COLO668 (cell line): ENCODE data around the gene TAF10.

ENCODE experiments used
- DNase-seq: peaks from one replicate; lab custom pipeline; 2025; ENCODE audit not compliant: unreplicated experiment; lab: John Stamatoyannopoulos, UW

Gene TAF10

DNA sequence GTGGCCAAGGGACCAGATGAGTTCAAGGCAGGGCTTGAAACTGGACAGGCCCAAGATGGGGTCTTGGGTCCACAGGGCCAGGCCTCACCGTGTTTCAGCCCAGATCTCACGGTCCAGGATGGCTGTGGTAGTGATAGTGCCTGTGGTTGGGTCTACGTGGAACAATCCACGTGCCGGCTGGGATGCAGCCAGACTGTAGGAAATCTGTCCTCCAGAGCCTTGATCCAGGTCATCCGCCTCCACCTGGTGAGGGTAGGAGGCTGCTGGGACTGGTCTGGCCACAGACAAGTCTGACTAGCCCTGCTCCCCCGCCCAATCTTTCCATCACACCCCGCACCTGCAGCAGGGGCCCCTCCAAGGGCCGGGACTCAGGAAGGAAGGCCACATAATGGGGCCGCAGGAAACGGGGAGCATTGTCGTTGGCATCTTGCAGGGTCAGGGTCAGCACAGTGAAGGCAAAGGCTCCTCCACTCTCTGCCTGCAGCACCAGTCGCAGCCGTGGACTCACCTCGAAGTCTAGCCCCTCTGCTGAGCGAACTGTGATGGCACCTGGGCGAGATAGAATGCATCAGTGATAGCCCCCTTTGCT is 13.9 kb upstream of the TAF10 start:
- DNase-seq: no peak

DNA sequence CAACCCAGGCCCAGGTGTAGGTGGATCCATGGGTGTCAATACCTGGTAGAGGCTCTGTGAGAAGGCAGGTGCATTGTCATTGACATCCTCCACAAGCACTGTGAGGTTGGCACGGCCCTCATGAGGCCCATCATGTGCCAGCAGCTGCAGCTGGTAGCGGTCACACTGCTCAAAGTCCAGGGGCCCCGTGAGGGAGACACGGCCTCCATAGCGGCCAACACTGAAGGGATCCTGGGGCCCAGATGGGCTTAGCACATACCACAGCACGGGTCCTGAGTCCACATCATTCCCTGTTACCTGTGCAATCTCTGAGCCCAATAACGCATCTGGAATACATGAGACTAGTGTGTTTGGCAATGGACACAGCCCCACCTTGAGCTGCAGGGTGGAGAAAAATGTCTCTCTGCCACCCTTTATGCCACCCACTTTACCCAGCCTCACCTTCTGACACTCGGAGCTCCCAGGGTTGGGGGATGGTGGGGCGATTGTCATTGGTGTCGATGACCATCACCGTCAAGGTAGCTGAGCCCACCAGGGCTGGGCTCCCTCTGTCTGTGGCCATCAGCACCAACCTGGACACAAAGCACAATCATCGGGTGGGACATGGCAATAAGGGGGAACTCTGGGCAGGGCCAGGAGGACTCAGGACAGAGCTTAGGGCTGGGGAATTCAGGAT is 13.3 kb upstream of the TAF10 start:
- peak; percentile 30 for DNase-seq

DNA sequence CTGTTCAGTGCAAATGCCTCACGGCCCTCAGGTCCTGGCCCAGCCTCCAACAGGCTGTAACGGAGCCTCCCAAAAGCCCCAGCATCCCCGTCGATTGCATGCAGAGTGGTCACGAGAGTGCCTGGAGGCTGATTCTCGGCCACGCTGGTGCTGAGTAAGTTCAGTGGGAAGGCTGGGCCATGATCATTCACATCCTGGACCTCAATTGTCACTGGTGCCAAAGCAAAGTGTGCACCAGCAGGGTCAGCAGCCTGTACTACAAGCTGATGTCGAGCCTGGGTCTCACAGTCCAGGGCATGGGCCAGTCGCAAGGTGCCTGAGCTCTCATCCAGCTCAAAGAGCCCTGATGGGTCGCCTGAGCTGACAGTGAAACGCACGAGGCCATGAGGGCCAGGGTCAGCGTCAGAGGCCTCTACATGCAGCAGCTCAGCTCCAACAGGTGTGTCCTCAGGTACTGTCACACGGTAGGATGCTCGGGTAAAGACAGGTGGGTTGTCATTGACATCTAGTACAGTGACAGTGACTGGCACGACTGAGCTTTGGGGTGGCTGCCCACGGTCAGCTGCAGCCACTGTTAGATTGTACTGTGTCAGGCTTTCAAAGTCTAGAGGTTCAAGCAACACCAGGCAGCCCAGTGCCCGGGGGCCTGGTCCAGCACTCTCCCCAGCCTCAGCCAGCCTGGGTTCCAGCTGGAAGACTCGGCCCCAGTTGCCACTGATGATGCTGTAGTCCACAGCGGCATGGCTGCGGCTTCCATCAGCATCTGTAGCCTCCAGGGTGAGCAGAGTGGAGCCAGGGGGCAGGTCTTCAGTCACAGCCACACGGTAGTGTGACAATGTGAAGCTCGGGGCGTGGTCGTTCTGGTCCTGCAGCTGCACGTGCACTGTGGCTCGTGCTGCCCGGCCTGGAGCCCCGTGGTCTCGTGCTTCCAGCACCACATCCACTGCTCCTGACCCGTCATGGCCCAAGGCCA is 11.7 kb upstream of the TAF10 start:
- DNase-seq: no peak

DNA sequence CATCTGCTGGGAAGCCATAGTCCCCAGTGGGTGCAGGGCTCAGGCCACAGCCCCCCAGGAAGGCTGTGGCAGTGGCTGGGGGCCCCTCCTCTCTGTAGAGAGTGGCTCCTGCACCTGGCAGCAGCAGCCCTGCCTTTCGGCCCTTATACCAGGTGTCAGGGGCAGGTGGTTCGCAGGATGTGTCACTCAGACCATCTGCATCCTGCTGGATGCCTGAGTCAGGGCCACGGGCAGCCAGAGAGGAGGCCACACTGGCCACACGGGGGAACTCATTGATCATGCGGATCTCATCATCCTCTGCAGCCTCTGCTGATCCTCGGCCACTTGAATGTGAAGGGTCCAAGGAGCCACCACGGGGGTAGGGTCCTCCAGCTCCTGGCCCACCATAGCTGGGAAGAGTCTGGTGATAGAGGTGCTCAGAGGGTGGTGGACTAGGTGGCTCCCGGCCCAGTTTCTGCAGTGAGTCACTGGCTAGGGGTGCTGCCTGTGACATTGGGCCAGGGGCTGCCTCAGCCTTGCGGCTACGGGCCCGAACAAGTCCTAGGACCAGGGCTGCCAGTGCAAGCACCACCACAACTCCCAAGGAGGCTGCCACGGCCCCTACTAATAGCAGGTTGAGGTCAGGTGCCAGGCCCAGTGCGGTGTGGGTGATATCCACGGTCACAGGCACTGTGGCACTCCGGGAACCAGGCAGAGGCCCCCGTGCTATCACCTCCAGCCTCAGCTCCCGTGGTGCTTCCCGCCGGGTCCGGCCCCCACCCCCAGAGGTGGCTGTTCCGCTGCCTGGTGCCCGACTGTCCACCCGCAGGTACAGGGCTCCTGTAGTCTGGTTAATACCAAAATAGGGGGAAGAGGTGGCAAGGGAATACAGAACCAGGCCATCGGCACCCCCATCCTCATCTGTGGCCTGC is 10.5 kb upstream of the TAF10 start:
- peak; percentile 84 for DNase-seq

DNA sequence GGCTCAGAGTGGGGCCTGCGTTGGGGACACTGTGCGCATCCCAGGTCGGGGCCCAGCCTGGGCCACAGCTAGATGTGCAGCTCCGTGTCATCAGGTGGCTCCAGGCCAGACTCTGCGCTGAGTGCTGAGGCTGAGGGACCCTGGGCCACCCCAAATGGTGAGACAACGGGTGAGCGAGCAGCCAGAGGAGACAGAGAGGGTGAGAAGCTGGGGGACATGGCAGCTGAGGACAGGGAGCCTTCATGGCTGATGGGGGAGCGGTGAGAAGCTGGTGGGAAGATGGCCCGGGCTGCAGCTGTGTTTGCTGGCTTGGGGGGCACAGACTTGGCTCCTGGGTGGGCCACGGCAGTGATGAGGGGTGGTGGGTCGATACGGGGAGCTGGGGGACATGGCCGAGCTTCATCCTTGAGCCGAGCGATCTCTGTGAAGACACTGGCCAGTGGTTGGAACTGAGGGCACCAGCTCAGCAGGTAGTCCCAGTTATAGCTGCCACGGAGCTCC is 9.7 kb upstream of the TAF10 start:
- no peak for DNase-seq

DNA sequence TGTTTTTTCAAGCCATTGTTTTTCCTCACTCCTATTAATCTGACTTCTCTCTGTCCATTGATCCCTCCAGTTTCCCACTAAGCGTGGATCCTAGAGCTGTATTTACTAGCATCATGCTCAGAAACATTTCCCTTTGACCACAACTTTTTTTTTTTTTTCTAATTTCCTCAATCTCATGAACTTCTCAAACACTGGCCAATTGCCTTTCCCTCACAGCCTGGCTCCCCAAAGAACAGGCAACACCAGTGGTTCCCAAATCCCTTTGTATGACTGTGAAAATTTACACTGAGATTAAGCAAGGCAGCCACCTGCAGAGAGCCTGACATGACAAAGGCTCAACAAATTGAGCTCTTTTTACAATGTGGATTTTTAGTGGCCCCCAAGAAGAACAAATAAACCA is 8.6 kb upstream of the TAF10 start:
- DNase-seq: no peak

DNA sequence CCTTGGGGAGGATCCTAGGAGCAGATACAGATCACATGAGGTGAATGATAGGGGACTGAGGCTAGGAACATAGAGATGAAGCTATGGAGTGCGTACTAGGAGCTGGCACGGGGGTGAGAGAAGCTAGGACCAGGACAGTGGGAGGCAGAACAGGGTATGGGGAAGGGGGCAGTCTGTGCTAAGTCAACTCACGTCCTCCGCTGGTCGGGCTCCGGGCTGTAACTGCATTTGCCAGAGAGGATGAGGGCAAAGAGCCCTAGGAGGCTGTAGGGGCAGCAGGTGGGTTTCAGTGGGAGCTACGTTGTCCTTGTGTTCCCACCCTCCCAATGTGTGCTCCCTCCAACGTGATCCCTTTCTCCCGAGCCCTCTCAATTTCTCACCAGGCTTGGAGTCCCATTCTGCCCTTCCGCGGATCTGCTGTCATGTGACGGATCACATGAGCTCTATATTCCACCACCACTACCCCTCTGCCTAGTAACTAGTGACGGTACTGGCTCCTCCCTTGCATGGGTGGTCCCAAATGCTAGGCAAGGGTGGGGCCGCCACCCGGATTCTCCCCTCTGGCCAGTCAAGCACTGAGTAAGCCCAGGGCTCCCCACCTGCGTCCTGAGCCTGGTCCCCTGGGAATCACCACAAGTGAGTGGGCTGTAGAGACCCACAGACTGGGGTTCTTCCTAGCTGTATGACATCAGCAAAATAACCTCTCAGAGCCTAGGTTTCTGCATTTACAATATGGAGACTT is 7.2 kb upstream of the TAF10 start, which contains the start of gene TPP1:
TPP1 (minus strand) TSS at position 419 of the 742 bp plus-strand sequence; CDS start at position 397, 22 bp downstream.
- DNase-seq: peak; percentile 82

DNA sequence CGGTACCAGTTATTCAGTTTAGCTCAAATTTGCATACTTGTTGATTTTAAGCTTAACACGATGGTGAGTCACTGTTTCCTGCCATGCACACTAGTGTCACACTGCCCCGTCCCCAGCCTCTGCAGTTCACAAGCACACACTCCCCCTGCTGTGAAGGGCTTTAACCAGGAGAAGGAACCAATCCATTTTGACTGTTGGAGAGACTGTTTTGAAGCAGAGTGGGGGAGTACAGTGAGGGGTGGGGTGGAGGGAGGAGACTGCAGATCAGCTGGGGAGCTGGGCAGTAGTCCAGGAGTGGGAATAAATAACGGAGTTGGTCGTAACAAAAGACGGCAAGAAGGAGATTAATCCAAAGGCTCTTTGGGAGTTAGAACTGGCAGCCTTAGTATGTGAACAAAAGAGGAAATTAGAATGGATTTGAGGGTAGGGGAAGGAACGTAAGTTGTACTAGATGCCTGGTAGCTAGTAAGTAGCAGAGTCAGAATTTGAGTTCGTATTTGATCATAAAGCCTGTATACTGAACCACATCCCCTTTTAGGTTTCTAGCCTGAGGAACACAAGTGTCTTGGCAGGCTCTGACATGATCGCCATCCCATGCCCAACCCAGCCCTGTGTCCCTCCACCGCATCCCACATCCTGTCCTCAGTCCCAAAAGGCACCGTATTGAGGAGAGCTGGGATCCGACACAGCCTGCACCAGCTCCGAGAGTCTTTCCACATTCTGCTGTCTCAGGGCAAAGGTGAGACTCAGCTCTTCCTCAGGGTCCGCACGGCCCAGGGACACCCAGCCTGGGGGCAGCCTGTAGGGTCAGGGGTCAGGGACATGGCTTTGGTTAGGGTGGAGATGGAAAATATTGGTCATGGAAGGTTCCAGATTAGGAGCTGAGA is 6.3 kb upstream of the TAF10 start:
- peak; percentile 46 for DNase-seq

DNA sequence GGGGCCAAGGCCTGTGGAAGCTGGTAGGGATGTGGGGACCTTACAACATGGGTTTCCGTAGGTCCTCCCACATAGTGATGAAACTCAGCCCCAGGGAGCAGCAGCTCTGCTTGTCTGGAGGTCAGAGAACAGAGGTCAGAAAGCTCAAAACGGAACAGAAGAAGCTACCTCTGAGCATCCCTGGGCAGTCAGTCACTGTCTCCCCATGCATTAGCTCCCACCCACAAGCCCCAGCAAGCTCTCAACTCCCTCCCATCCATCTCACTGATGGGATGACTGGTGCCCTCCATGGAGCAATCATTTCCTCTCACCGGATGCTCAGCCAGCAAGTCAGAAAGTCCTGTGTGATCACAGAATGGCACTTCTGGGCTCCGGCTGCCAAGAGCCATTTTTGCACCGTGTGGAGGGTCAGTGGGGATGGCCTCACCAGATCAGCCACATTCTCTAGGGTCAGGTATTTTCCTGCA is 5.3 kb upstream of the TAF10 start:
- DNase-seq: no peak

DNA sequence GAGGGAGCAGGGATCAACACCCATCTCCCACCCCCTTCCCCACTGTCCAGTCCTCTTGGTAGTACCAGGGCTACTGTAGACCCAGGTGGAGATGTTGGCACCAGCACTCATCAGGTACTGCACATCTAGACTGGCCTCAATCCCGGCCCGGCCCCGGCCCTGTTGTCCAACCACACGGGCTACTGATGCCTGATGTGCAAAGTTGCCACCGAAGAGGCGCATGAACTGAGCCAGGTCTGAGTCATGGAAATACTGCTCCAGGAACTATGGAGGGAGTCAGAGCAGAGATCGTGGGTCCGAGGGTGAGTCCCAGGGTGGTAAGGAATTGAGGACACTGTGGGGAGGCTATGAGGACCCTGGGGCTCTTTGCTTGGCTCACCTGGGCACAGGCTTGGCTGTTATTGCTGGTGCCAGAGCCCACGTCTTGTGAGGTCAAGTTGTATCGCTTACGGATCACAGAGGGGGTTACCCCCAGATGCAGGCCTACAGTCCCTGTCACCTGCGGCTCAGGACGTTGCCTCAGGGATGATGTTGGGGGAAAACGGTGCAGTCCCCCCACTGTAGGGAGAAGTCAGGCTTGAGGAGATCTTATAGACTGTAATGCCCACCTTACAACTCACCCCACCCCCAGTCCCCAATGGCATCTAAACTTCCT is 4.7 kb upstream of the TAF10 start:
- DNase-seq: no peak

DNA sequence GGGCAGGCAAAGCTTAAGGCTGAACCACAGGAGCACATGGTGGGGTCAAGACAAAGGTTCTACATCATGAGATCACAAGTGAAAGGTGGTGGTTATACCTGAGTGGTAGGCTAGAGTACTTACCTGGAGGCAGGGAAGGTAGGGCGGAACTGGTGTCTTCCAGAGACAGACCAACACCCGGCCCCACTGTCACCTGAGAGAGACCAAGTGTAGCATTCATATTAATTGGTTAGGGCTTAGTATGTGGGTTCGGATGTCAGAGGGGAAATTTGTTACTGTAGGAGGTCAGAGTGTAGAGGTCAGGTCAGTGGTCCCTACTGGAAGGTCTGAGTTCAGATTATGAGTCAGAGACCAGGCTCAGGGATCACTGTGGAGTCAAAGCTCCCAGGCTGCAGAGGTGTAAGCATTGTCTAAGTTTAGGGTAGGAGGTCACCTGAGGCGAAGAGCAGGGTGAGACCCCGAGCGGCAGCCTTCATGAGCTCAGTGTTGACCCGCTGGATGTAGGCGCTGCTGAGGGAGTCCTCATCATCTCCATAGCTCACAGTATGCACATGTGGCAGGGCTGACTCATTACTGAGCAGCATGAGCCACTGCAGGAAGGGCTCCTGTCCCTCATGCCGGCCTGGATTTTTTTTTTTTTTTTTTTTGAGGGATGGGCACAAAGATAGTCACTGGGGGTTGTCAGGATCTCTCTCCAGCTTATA is 4.0 kb upstream of the TAF10 start:
- no peak for DNase-seq

DNA sequence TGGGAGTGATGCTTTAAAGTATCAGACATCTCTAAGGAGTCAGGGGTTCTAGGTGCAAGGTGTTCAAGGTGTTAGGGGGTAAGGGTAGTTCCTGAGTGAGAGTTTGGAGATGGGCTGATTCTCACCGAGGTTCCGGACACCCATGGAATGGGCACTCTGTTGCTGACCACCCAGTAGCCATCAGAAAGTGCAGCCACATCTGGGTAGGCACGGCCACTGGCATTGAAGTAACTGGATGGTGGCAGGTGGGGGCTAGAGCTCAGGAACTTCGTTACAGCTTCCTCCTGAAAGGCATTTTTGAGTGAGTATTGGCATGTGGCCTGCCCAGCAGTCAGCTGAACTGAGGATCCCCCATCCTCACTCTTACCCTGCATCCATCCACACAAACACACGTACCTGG is 3.0 kb upstream of the TAF10 start:
- no peak for DNase-seq

DNA sequence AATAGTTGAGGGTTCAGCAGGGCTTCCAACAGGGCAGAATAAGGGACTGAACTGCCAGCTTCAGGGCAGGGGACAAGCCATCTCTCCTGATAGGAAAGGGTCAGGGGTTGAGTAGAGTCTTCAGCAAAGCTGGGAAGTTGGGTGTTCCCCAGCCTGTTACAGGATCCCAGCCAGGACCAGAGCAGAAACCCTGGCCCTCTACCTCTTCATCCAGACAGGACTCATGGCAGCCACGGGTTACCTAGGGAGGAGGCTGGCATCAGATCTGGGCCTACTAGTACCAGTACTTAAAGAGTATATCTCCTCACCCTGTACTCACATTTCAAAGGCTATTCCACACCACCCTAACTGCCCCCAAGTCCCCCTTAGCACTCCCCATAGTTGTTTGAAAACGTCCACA is 2.4 kb upstream of the TAF10 start:
- no peak for DNase-seq

DNA sequence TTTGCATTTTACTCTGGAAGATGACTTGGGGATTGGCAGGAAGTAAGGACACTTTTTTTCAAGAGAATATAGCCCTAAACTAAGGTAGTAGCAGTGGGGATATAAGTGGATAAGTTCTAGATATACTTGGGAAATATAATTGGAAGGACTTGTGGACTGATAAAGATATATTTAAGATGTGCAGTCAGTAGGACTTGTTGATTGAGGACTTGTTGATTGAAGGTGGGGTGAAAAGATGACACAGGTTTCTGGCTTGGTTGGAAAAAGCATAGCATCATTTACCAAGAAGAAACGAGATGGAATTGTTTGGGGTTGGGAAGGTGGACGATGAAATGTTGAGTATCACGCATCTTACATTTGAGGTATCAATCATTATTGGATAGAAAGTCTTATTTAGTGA is 1.5 kb upstream of the TAF10 start:
- DNase-seq: no peak

DNA sequence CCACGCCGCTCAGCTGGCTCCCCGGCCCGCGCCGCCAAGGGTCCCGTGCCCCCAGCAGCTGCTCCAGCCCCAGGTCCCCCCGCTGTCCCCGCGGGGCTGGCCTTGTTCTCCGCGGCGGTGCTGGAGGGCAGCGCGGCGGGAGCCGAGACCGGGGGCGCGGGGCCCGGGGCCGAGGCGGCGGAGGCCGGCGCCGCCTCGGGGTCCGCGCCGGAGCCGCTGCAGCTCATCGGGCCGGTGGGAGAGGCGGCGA is 128 bp downstream of the TAF10 start:
- DNase-seq: no peak

DNA sequence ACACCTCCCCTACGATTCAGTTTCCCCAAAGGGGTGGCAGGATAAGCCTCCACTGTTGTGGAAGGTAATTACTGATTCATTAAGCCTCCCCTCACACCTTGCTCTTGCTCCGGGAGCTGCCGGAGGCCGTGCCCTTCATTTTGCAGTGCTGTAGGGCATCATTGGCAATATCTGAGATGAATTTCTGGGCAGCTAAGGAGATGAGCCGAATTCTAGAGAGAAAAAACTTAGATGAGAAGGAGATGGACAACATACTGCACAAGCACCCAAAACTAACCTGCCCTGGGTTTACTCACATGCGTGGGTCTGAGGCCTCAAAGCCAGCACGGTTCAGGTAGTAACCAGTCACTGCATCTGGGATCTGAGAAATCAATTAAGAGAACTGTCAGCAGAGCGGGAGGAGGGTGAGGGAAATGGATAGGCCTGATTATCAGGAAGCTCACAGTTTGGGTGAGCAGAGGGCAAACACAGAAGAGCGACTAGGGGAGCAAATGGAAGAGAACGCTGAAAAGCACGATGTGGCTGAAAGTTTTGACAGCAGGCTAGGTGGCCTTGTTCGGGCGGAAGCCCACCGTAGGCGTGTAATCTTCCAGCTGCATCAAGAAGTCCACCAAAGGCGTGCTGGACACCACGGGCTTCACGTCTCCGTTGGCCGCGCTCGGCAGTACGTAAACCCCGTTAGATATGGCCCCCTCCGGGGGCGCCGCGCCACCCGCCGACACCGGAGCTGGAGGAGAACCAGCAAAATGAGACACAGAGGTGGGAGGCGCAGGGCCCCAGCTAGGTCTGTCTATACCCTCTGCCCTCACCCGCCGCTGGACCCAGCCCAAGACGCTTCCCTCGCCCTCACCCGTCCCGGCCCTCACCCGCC is 689 bp downstream of the TAF10 start:
- DNase-seq: peak; percentile 45

DNA sequence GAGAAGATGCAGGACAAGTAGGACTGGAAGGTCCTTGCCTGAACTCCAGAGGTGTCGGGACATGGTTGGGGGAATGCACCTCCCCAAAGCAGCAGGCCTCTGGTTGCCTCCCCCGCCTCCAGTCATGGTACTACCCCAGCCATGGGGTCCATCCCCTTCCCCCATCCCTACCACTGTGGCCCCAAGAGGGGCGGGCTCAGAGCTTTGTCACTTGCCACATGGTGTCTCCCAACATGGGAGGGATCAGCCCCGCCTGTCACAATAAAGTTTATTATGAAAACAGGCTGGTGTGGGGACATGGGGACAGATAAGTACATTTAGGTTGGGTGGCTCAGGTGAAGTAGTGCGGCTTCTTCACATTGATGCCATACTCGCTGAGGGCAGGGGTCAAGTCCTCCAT is 1.4 kb downstream of the TAF10 start:
- no peak for DNase-seq
